HG03521 (cell line): ENCODE measurements around the gene A2M.

Source experiments
- ATAC-seq: cut with Tn5 transposase; IDR thresholded peaks from one replicate; pipeline ENCODE4 v1.9.1; 2021; ENCODE audit warnings: mild to moderate bottlenecking, moderate library complexity; ENCODE audit not compliant: unreplicated experiment

Gene A2M

GRCh38 chr12:9040484-9041186, 75.1 kb downstream of the A2M start:
- no peak for ATAC-seq

- no peak for ATAC-seq
Observed at GRCh38 chr12:9039397-9039977, 76.2 kb downstream of the A2M start.

GRCh38 chr12:9037431-9037830, 78.3 kb downstream of the A2M start:
- no peak for ATAC-seq

GRCh38 chr12:9036227-9036626, 79.5 kb downstream of the A2M start:
- ATAC-seq, result no peak

- ATAC-seq, result no peak
Observed at GRCh38 chr12:9034095-9034494, 81.6 kb downstream of the A2M start.

- ATAC-seq, result no peak
Observed at GRCh38 chr12:9033265-9033887, 82.3 kb downstream of the A2M start.

- ATAC-seq, result no peak
Observed at GRCh38 chr12:9032202-9032964, 83.3 kb downstream of the A2M start.

GRCh38 chr12:9030776-9031175, 84.9 kb downstream of the A2M start:
- ATAC-seq, result no peak

- no peak for ATAC-seq
Observed at GRCh38 chr12:9027161-9028059, 88.3 kb downstream of the A2M start.

GRCh38 chr12:9024512-9024911, 91.2 kb downstream of the A2M start:
- ATAC-seq, result no peak

GRCh38 chr12:9022592-9022991, 93.1 kb downstream of the A2M start:
- ATAC-seq, result no peak
